HCT116 (cell line): ENCODE data around the gene PNISR.

Source experiments
- CEBPB ChIP-seq: IDR thresholded peaks from 2 replicates; pipeline ENCODE4 v1.6.1; 2012; ENCODE audit warnings: low read depth
- EZH2 ChIP-seq: fragments of 200-600 bp; sonication (generic); IDR thresholded peaks from 2 replicates; pipeline ENCODE4 v1.6.1; 2017; ENCODE audit warnings: antibody characterized with exemption, mixed run types
- EZH2phosphoT487 ChIP-seq: fragments of 200-600 bp; IDR thresholded peaks from 2 replicates; pipeline ENCODE4 v1.6.1; 2018; ENCODE audit warnings: antibody characterized with exemption, borderline replicate concordance
- FOSL1 ChIP-seq: IDR thresholded peaks from 2 replicates; pipeline ENCODE4 v1.6.1; 2012; ENCODE audit warnings: low read depth
- JUND ChIP-seq: IDR thresholded peaks from 2 replicates; pipeline ENCODE4 v1.6.1; 2012
- POLR2A ChIP-seq: IDR thresholded peaks from 2 replicates; pipeline ENCODE4 v1.7.0; 2011; ENCODE audit warnings: borderline replicate concordance; ENCODE audit not compliant: insufficient read depth, insufficient read length; ENCODE audit errors: extremely low read depth
- POLR2AphosphoS5 ChIP-seq: IDR thresholded peaks from 2 replicates; pipeline ENCODE4 v1.6.1; 2011; ENCODE audit warnings: mild to moderate bottlenecking, low read depth, low read length, moderate library complexity
- RAD21 ChIP-seq: IDR thresholded peaks from 2 replicates; pipeline ENCODE4 v1.6.1; 2012; ENCODE audit warnings: low read depth, mild to moderate bottlenecking
- SIN3A ChIP-seq: IDR thresholded peaks from 2 replicates; pipeline ENCODE4 v1.6.1; 2012; ENCODE audit warnings: low read depth
- SP1 ChIP-seq: IDR thresholded peaks from 2 replicates; pipeline ENCODE4 v1.6.1; 2012; ENCODE audit warnings: low read depth
- ZNF274 ChIP-seq: fragments of 200-500 bp; sonication (Bioruptor generic); IDR thresholded peaks from 2 replicates; pipeline ENCODE4 v1.6.1; 2014; ENCODE audit warnings: mild to moderate bottlenecking, low read depth, low read length, inconsistent platforms
- TF ChIP-seq, protein P1 (sequence below), 3 experiments: fragments of 200-600 bp in 1 of 3; sonication (generic) in 1 of 3; IDR thresholded peaks in 2 of 3; conservative IDR thresholded peaks in 1 of 3; 2 replicates each; pipeline ENCODE4 v1.5.1; 2012 to 2017; ENCODE audit warnings: low read depth in 2 of 3, low read length in 2 of 3, antibody characterized with exemption in 1 of 3, borderline replicate concordance in 1 of 3, control low read depth in 1 of 3, mild to moderate bottlenecking in 1 of 3, mixed read lengths in 1 of 3, mixed run types in 1 of 3, moderate library complexity in 1 of 3; ENCODE audit not compliant: insufficient read depth in 1 of 3
- TF ChIP-seq, protein P2 (sequence below): IDR thresholded peaks from 2 replicates; pipeline ENCODE4 v1.6.1; 2012; ENCODE audit warnings: low read depth

DNA sequence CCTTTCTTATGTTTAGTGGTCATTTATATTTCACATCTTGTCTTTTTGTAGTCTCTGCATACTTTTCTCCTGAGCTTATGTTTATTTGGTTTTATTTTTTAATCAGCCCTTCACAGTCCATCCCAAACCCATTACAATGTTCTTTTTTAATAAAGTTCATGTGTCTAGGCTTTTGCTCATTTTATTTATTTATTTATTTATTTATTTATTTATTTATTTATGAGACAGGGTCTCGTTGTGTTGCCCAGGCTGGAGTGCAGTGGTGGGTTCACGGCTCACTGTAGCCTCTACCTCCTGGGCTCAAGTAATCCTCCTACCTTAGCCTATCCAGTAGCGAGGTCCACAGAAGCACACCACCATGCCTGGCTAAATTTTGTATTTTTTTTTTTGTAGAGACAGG is 34.2 kb downstream of the PNISR start:
- TF ChIP-seq SP1 = no peak
- TF ChIP-seq, protein P1, sequence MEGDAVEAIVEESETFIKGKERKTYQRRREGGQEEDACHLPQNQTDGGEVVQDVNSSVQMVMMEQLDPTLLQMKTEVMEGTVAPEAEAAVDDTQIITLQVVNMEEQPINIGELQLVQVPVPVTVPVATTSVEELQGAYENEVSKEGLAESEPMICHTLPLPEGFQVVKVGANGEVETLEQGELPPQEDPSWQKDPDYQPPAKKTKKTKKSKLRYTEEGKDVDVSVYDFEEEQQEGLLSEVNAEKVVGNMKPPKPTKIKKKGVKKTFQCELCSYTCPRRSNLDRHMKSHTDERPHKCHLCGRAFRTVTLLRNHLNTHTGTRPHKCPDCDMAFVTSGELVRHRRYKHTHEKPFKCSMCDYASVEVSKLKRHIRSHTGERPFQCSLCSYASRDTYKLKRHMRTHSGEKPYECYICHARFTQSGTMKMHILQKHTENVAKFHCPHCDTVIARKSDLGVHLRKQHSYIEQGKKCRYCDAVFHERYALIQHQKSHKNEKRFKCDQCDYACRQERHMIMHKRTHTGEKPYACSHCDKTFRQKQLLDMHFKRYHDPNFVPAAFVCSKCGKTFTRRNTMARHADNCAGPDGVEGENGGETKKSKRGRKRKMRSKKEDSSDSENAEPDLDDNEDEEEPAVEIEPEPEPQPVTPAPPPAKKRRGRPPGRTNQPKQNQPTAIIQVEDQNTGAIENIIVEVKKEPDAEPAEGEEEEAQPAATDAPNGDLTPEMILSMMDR (IDR thresholded peaks at IDR 0.05 in 2 of 3, conservative IDR thresholded peaks at IDR 0.05 in 1 of 3; ENCODE audit: borderline replicate concordance in 1 of 3, insufficient read depth in 1 of 3, low read depth in 2 of 3, low read length in 2 of 3) = no peak
- no peak for TF ChIP-seq EZH2
- TF ChIP-seq CEBPB = no peak
- no peak for TF ChIP-seq ZNF274
- no peak for TF ChIP-seq RAD21
- TF ChIP-seq, protein P2, sequence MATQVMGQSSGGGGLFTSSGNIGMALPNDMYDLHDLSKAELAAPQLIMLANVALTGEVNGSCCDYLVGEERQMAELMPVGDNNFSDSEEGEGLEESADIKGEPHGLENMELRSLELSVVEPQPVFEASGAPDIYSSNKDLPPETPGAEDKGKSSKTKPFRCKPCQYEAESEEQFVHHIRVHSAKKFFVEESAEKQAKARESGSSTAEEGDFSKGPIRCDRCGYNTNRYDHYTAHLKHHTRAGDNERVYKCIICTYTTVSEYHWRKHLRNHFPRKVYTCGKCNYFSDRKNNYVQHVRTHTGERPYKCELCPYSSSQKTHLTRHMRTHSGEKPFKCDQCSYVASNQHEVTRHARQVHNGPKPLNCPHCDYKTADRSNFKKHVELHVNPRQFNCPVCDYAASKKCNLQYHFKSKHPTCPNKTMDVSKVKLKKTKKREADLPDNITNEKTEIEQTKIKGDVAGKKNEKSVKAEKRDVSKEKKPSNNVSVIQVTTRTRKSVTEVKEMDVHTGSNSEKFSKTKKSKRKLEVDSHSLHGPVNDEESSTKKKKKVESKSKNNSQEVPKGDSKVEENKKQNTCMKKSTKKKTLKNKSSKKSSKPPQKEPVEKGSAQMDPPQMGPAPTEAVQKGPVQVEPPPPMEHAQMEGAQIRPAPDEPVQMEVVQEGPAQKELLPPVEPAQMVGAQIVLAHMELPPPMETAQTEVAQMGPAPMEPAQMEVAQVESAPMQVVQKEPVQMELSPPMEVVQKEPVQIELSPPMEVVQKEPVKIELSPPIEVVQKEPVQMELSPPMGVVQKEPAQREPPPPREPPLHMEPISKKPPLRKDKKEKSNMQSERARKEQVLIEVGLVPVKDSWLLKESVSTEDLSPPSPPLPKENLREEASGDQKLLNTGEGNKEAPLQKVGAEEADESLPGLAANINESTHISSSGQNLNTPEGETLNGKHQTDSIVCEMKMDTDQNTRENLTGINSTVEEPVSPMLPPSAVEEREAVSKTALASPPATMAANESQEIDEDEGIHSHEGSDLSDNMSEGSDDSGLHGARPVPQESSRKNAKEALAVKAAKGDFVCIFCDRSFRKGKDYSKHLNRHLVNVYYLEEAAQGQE = no peak
- TF ChIP-seq EZH2phosphoT487 = no peak
- TF ChIP-seq SIN3A = no peak
- TF ChIP-seq POLR2AphosphoS5 = no peak
- no peak for TF ChIP-seq JUND
- no peak for TF ChIP-seq FOSL1
- no peak for TF ChIP-seq POLR2A
